Epithelial cell of esophagus (primary cell): ENCODE data around the gene PLIN4.
"Not testable (repeated sequence)": the region's sequence is repeated elsewhere in the genome, so short reads cannot be mapped to it uniquely, and the experiment has no call there.

Experiments
- DNase-seq: peaks from one replicate; pipeline ENCODE4 v3.0.0; 2010; ENCODE audit warnings: low read depth
- H3K4me3 ChIP-seq: 2 replicates; pipeline ENCODE4 v1.5.1; 2011; ENCODE audit warnings: mild to moderate bottlenecking, low read length, control low read depth
- TF ChIP-seq, protein P1 (sequence below): IDR thresholded peaks from 2 replicates; pipeline ENCODE4 v1.5.1; 2011; ENCODE audit warnings: low read depth, mild to moderate bottlenecking, low read length, control low read depth, inconsistent platforms; ENCODE audit not compliant: insufficient read depth; ENCODE audit errors: missing control alignments

The PLIN4 gene

DNA sequence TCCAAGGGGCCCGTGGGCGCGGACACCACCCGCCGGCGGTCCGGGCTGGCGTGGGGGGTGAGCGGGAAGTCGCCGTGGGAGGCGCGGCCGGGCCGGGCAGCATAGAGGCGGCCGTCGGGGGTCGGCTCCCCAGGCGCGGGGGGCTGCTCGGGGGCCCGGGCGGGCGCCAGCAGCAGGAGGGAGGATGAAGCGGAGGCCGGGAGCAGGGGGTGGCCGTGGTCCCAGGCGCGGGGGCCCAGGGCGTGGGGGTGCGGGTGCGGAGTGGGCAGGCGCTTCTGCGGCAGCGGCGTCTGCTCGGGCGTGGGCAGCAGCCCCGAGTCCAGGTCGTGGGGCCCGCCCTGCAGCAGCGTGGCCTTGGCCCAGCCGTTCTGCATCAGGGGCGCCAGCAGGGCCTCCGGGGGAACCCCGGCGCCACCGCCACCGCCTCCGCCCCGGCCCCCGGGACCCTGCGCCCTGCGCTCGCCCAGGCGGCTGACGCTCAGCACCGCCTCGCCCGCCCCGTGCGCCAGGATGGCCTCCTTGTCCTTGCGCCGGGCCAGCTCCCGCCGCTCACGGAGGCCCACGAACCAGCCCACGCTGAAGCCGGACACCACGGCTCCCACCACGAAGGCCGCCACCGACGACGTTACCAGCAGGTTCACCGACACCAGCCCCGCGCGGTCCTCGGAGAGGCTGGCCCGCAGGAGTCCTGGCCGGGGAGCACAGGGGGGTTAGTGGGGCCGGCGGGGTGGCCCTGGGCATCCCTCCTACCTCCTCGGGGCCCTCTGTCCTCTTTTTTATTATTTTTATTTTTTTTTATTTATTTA is 25.8 kb upstream of the PLIN4 start:
- no peak overlapping the region for H3K4me3 ChIP-seq
- DNase-seq, result no peak
- TF ChIP-seq, protein P1, sequence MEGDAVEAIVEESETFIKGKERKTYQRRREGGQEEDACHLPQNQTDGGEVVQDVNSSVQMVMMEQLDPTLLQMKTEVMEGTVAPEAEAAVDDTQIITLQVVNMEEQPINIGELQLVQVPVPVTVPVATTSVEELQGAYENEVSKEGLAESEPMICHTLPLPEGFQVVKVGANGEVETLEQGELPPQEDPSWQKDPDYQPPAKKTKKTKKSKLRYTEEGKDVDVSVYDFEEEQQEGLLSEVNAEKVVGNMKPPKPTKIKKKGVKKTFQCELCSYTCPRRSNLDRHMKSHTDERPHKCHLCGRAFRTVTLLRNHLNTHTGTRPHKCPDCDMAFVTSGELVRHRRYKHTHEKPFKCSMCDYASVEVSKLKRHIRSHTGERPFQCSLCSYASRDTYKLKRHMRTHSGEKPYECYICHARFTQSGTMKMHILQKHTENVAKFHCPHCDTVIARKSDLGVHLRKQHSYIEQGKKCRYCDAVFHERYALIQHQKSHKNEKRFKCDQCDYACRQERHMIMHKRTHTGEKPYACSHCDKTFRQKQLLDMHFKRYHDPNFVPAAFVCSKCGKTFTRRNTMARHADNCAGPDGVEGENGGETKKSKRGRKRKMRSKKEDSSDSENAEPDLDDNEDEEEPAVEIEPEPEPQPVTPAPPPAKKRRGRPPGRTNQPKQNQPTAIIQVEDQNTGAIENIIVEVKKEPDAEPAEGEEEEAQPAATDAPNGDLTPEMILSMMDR, result no peak

DNA sequence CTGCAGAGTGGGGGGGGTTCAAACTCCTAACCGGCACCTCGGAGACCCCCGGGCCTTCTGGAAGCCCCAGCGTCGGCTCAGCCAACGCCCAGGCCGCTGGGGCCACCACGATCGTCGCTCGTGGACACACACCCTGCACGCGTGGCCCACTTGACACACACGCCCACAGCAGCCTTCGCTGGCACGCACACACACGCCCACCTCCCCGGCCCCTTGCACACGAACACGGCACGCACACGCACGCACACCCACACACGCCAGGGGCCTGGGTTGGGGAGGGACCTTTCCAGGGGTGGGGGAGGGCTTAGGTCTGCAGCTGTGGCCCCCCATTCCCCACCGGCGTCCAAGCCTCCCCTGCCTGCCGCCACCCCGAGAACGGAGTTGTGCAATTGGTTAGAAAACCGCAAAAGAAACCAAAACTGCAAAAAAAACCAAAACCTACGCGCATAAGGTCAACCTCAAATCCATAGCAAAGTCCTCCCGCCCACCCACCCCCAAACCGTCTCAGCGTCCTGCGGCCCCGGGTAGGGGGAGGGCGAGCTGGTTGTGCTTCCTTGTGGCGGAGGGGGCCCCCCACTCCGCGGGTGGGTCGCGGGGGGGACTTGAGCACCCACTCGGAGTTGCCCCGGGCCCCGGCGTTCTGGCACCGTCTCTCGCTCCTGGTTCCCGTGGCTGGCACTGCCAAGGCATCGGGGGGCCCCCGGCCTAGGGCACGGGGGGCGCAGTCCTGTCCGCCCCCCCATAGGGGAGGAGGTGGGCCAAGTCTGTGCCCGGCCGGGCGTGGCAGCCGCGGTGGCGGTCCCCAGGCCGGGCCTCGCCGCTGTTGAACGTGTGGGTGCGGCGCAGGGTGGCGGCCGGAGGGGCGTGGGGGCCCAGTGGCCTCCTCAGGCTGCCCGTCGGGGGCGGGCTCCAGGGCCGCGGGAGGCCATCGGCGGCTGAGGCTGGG is 24.9 kb upstream of the PLIN4 start:
- TF ChIP-seq, protein P1, result no peak
- DNase-seq, result no peak
- no peak overlapping the region for H3K4me3 ChIP-seq

GRCh38 chr19:4541806-4542145 is 23.5 kb upstream of the PLIN4 start:
- not testable (repeated sequence) for DNase-seq, H3K4me3 ChIP-seq

GRCh38 chr19:4541114-4541805 is 23.0 kb upstream of the PLIN4 start:
- no peak for DNase-seq
- TF ChIP-seq, protein P1, result no peak
- H3K4me3 ChIP-seq, result no peak overlapping the region

DNA sequence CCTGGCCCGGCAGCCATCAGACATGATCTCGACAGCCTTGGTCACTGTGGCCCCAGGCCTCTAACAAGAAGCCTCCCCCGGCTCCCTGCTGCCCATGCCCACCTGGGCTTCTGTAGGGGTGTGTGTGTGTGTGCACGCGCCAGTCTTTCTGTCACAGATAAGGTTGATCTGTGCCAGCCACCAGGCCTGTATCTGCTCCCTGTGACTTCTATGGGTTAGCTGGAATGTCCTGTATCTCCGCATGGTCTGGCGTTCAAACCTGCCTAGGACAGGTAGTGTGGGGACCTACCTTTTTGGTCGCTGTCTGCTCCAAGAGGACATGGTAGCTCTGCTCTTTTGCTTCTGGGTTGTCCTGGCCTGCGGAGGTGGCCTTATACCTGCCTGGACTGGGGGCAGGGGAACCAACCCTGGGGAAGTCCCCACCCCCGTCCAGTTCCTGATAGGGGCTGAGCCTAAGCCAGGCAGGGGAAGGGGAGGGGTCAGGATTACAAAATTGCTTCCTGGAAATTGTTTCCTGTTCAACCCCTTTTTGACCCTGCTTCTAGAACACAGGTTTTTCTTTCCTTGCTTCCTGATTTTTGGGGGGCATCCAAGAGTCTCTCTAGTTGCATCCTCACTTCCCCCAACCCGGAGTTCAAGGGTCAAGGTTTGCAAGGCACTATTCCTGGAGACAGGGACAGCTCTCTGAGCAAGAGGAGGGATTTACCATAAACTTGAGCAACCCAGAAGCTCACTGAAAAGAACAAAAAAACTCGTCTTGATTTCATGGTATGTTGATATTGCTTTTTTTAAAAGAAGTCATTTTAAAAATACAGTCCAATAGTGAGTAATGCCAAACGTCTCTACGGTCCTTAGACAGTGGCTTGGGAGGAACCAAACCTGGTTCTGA is 21.7 kb upstream of the PLIN4 start, which contains the start of gene LRG1:
LRG1 (minus strand) TSS at position 344 of the 889 bp plus-strand sequence; CDS start at position 321, 23 bp downstream.
- peak; percentile 38 for DNase-seq
- H3K4me3 ChIP-seq, result no peak within 1 kb of the TSS

GRCh38 chr19:4539169-4539692 is 20.9 kb upstream of the PLIN4 start:
- DNase-seq, result no peak
- no peak overlapping the region for H3K4me3 ChIP-seq
- TF ChIP-seq, protein P1, result no peak

More for the DNA sequence above, 21.7 kb upstream of the PLIN4 start, which contains the start of gene LRG1:
- TF ChIP-seq, protein P1, result no peak
